NB4 (cell line): ENCODE results near the gene PIAS4.
A peak's percentile ranks its signal among the peaks of the same experiment; 100 is the strongest.

ENCODE experiments used
- DNase-seq: peaks from one replicate; pipeline ENCODE4 v3.0.0; 2010; ENCODE audit warnings: low read depth
- H3K4me3 ChIP-seq: one replicate; pipeline ENCODE4 v1.5.1; 2011; ENCODE audit warnings: mild to moderate bottlenecking, low read depth, low read length, moderate library complexity
- CTCF ChIP-seq: IDR thresholded peaks from one replicate; pipeline ENCODE4 v1.5.1; 2012; ENCODE audit warnings: low read depth, low read length
- MAX ChIP-seq: IDR thresholded peaks from 2 replicates; pipeline ENCODE4 v1.6.1; 2011; ENCODE audit warnings: low read depth, low read length
- MYC ChIP-seq: IDR thresholded peaks from 2 replicates; pipeline ENCODE4 v1.6.1; 2011; ENCODE audit warnings: low read depth, low read length
- POLR2A ChIP-seq: IDR thresholded peaks from 2 replicates; pipeline ENCODE4 v1.6.1; 2011; ENCODE audit warnings: mild to moderate bottlenecking; ENCODE audit not compliant: insufficient read length; ENCODE audit errors: extremely low read depth

Gene PIAS4

GRCh38 chr19:3981373-3981735, 26.2 kb upstream of the PIAS4 start:
- TF ChIP-seq POLR2A (no peak), MYC (no peak), CTCF (no peak), MAX (no peak)
- no peak overlapping the region for H3K4me3 ChIP-seq
- DNase-seq = peak; percentile 10

DNA sequence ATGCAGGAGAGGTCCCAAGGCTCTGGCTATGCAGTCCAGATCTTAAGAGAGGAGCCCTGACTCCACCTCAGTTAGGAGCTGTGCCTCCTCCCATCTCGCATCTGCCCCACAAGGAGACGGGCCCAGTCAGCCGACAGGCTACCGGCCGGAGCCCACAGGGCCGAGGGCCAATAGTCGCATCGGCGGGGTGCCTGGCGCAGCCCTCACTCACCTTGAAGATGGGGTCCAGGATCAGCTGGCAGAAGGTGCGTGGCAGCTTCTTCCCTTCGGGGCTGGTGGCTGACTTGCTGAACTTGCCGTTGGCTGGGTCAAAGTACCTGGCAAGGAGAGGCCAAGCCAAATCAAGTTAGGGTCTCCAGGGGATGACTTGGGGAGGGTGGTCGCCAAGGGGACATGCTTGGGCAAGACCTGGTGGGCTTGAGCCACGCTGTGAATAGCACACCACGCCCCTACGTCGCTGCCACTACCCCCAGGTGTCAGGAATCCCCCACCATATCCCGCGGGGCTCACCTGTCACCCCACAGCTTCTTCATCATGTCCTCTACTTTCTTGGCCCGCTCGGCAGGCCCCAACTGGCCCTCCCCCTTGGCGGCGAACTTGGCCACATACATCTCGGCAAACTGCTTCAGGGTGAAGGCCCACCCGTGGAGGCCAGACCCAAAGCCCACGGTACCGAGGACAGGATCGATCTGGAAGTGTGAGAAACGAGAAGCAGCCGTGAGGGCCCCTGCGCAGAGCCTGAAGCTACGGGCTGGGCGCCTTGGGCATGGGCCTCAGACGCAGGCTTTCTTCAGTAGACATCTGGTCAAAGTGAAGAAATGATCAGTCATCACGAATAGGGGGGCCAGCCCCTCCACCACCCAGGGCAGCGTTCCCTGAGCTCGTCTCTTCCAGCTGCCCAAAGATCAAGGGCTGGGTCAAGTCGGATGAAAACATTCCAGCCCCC, 25.5 kb upstream of the PIAS4 start:
- DNase-seq = no peak
- no peak overlapping the region for H3K4me3 ChIP-seq
- no peak for TF ChIP-seq POLR2A

GRCh38 chr19:3982701-3983541, 24.6 kb upstream of the PIAS4 start:
- peak overlapping the region; percentile 86 for H3K4me3 ChIP-seq
- TF ChIP-seq CTCF (no peak), MAX (no peak), MYC (no peak), POLR2A (no peak)
- DNase-seq = peak; percentile 11

GRCh38 chr19:3983542-3983914, 24.0 kb upstream of the PIAS4 start:
- DNase-seq = no peak
- no peak for TF ChIP-seq MAX
- no peak for TF ChIP-seq MYC
- TF ChIP-seq POLR2A = no peak
- no peak for TF ChIP-seq CTCF
- peak overlapping the region; percentile 86 for H3K4me3 ChIP-seq

DNA sequence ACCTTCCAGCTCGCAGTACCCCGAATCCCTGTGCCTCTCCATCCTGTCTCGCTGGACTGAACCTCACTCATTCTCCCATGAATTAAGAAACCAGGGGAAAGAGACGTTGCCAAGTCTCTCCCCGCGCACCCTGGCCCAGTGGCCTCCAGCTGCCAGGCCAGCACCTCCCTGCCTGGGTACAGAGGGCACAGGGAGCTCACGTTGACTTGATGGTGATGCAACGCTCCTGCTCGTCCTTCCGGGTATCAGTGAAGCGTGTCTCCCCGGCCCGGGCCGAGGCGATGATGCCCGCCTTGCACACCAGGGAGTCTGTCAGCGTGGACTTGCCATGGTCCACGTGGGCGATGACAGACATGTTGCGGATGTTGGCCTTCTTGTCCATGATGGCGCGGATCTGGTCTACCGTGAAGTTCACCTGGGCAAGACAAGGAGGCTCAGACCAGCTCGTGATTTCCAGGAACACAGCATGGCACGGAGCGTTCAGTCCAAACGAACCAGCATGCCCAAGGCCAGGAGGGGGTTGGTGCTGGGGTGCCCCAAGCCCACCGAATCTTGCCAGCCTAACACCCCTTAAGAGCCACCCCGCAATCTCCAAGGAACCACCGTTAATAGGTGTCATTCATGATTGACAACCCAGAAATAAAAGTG, 23.5 kb upstream of the PIAS4 start:
- peak overlapping the region; percentile 86 for H3K4me3 ChIP-seq
- DNase-seq = peak; percentile 56
- TF ChIP-seq POLR2A (no peak), MAX (peak; percentile 73)

DNA sequence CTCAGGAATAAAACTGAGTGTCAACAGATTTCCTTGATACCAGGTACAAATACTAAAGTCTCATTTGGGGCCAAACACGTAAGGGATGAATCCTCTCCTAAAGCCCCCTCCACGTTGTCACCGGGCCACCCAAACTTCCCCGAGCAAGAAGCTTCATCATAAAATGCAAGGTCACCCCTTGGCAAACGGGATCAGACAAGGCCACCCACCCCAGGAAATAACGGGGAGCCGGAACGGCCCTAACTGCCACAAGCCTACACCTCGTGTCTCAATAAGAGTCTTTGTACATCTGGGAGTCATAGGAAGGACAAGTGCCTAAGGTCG, 23.0 kb upstream of the PIAS4 start:
- DNase-seq = no peak
- H3K4me3 ChIP-seq = peak overlapping the region; percentile 86
- TF ChIP-seq MAX (no peak), POLR2A (no peak), MYC (no peak), CTCF (no peak)
